ENCODE results near the gene IQCN.
"Not testable (repeated sequence)": the region's sequence is repeated elsewhere in the genome, so short reads cannot be mapped to it uniquely, and the experiment has no call there.

IQCN gene

DNA sequence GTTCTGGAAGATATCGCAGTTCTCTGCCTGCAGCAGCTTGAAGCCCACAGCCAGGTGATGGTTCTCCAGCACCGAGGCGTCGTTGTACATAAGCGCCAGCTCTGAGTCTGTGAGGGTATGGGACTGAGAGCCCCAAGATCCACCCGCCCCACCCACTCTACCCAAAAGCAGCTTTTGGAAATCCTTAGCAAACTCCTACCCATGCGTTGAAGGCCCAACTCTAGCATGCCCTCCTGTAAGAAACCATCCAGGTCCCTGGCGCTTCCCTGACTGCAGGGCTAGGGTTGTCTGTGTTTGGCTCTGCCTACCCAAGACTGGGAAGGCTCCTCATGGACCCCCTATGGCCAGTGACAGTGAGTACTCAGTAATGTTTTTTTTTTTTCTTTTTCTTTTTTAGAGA lies 57.5 kb downstream of the IQCN start:
- DNase-seq (ENCODE audit: low read depth in 2 of 2) = no peak

DNA sequence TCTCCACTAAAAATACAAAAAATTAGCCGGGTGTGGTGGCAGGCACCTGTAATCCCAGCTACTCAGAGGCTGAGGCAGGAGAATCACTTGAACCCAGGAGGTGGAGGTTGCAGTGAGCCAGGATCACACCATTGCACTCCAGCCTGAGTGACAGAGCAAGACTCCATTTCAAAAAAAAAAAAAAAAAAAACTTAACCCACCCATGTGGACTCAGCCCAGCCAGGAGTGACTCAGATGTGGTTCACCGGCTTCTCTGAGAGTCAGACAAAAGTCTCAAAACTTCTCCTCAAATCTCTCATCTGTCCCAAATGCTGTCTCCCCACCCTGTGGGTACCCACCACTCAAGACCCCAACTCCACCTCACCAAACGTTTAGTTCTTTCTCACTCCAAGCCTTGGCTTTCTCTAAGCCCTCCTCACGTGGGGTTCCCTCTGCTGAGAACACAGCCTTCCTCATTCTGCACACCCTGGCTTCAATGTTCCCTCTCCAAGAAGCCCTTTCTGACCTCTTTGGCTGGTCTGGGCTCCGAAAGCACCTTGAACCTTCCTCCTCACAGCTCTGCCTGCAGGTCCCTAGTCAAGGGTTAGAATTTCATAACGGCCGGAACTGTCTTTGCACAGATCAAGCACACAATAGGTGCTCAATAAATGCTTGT lies 59.3 kb downstream of the IQCN start:
- no peak for DNase-seq (ENCODE audit: low read depth in 2 of 2)

DNA sequence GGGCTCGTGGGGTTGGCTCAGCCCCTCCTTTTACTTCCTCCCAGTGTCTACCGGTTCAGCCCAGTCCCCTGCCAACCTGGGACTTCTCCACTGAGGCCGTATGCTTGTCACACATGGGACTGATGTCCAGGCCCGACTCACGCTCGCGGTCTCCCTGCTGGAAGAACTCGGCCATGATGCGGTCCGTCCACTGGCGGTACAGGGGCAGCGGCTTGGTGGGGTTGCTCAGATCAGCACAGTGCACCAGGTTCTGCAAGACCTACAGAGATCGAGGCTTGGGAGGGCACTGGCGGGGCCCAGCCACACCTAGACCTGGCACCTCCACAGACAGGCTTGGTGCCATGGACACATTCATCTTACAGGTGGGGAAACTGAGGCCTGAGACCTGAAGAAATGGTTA lies 62.6 kb downstream of the IQCN start:
- DNase-seq (ENCODE audit: low read depth in 2 of 2) = no peak

DNA sequence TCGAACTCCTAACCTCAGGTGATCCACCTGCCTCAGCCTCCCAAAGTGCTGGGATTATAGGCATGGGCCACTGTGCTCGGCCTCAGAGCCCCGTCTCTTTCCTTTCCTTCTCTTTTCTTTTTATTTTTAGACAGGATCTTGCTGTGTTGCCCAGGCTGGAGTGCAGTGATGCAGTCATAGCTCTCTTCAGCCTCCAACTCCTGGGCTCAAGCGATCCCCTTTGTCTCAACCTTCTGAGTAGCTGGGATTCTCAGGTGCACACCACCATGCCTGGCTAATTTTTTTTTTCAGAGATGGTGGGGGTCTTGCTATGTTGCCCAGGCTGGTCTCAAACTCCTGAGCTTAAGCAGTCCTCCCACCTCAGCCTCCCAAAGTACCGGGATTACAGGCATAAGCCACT lies 64.3 kb downstream of the IQCN start:
- DNase-seq (ENCODE audit: low read depth in 2 of 2) = not testable (repeated sequence)

DNA sequence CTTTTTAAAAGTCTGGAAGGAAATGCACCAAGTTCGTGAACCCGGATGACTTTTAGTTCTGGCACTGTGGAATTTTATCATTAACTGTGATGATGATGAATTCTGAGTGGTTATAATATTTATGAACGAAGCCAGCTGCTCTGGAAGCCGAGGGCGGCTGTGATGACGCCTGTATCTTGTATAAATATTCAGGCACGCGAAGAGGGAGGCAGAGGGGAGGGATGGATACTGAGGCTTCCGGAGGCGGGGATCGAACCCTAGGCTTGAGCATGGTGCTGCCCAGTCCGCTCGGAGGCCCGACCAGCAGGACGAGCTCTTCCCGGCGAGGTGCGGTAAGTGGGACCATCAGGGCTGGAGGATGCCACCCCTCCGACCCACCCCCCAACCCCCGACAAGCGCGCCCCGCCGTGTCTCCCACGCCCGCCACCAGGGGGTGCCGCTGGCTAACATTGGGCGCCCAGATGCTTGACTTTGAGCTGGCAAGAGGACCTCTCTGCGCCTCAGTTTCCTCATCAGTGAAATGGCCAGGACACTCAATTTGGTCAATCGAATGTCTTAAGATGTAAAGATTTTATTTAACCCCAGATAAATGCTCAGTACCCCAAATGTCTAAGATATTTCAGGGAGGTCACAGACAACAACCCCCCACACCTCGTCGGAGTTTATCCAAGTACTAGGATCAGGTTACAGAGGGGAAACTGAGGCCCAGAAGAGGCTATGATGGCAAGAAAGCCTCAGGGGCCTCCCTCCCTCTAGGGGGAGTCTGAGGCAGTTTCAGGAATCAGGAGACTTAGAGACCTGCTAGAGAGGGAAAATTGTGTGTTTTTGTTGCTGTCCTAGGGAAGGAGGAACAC lies 65.9 kb downstream of the IQCN start:
- peak in 1 of 2 donors; percentile 23 for DNase-seq (ENCODE audit: low read depth in 2 of 2)
